NCI-H524 (cell line): Measurements from ENCODE around the gene RHOA.

ENCODE experiments used
- DNase-seq, 2 experiments: peaks; one replicate each; lab custom pipeline; 2025; lab: John Stamatoyannopoulos, UW

RHOA gene

DNA sequence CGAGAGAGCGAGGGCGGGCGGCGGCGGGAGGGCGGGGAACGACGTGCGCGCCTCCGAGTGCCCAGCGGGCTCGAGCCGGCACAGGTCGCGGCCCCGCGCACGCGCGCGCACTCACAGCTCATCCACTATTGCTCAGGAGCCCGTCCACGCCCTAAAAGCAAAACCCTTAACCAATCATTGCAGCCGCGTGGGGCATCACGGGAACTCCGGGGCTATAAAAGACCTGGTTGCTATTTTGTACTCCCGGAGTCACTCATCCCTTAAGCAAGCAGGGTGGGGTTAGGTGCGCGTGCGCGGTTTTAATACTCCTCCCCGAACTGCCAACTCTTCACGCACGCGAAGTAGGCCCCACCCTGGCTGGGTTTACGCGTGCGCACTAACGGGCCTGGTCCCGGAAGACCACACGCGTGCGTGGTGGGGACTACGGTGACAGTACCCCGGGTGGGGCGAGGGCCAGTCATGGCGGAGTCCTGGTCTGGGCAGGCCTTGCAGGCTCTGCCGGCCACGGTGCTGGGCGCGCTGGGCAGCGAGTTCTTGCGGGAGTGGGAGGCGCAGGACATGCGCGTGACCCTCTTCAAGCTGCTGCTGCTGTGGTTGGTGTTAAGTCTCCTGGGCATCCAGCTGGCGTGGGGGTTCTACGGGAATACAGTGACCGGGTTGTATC is at the start of gene RHOA, which contains the start of gene TCTA:
Gene RHOA (minus strand): TSS at position 9 of the 664 bp plus-strand sequence. CDS start 36,387 bp downstream, outside the sequence.
Gene TCTA (plus strand): TSS at position 456 of the 664 bp plus-strand sequence. CDS start 4 bp downstream, at position 460.
- DNase-seq, result peak; percentile 98 to 100

DNA sequence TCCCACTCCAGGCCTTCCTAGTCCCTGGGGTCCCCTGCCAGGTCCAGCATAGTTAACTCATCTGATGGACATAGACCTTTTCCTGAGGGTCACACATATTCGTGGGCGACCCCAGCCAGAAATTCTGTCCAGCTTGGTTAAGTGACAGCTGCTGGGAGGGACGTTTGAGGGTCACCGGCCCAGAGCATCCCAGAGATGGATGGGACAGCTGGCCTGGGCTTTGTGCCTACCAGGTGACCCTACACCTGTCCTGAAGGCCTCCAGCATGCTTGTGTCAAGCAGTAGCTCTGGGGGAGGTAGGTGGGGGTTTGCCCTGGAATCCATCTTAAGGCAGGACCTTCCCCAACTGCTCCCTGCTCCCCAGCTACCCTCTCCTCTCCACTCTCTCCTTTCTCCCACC is 49.2 kb upstream of the RHOA start:
- no peak for DNase-seq

DNA sequence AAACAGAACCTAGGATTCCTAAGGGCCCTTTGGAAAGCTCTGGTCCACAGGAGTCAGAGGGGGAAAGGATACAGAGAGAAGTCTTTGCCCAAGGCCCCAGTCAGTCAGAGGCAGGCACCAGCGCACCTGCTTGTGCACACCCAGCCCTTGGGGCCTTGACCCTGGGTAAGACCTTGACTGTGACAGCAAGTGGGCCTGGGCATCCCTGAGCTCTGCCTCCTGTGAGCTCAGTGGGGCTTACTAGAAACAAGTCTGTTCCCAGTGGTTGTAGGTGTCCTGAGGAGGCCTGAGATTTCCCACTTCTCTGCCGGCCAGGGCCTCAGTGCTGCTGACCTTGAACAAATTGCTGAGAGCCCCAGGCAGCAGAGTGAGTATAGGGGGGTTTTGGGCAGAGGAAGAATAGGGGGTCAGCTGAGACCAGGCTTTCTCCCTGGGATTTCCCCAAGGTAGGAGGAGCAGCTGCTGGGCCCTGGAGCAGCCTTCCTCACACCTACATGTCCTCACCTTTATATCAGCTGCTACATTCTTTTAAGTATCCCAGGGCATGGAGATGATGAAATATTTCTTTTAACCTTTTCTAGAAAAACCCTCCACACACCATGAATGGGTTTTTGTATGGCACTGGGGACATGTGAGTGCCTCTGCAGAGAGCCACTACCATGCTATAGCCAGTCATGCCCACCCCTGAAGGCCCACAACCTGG is 48.6 kb upstream of the RHOA start:
- DNase-seq, result no peak

DNA sequence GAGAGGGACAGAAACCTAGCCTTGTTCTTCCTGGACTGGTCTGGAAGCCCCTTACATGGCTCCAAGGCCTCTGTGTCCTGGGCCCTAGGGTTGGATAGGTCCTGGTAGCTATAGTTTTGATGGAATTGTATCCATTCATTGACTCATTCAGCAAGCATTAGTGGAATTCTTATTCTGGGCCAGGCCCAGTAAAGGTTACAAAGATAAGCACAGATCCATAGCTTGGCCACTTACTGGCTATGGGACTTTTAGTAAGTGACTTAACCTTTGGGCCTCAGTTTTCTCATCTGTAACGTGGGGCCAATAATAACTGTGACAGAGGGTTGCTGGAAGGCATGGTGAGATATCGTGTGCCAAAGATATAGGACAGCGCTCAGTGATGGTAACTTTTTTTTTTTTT is 44.7 kb upstream of the RHOA start:
- DNase-seq, result no peak

DNA sequence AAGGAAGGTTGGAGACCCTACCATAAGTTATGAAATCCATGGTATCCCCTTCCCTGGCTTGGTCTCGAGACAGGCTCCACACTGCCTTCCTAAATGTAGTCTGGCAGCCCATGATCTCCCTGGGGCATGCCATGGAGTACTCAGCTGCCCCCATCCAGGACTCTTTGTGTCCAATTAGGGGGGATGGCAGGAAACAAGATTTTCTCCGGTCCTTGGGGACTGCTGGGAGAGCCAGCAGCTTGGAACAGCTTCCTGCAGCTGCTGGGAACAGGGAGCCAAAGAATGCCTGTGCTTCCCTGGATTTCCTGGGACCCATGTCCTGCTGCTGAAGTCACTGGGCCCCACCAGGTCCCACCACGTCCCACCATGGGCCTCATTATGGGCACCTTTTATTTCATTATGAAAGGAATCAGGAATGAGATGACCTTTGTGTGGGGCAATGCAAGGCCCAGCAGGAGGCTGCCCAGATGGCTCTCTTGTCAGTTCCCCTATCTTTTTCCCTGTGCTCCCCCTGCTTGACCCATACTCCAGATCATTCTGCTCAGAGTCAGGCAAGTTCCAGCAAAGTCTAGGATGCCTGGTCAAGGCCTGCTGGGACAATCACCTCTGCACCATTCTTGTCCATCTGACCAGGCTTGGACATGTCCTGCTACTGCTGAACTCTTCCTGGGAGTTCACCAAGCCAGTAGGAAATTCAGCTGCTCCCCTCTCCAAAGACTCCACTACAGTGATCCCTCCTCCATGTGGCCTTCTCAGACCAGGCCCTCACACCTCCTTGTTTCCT is 43.3 kb upstream of the RHOA start:
- DNase-seq, result no peak

DNA sequence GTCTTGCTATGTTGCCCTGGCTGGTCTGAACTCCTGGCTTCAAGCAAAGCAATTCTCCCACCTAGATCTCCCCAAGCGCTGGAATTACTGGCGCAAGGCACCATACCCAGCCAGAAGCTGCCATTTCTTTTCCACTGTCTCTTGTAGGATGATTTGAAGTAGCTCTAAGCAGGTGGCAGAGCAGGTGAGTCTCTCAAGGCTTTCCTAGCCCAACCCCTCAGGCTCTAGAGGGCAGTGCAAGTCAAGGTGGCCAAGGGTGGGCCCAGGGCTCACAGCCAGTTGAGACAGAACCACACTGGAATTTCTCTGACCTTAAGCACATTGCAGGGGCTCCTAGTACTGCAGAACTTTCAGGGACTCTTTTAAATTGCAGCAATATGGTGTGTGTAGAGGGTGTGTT is 42.7 kb upstream of the RHOA start:
- peak in 1 of 2 experiments; percentile 40 for DNase-seq

DNA sequence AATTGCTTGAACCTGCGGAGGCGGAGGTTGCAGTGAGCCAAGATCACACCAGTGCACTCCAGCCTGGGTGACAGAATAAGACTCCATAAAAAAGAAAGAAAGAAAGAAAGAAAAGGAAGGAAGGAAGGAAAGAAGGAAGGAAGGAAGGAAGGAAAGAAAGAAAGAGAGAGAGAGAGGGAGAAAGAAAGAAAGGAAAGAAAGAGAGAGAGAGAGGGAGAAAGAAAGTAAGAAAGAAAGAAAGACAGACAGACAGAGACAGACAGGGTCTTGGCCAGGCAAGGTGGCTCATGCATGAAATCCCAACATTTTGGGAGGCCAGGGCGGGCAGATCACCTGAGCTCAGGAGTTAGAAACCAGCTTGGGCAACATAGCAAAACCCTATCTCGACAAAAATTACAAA is 41.8 kb upstream of the RHOA start:
- DNase-seq, result no peak

DNA sequence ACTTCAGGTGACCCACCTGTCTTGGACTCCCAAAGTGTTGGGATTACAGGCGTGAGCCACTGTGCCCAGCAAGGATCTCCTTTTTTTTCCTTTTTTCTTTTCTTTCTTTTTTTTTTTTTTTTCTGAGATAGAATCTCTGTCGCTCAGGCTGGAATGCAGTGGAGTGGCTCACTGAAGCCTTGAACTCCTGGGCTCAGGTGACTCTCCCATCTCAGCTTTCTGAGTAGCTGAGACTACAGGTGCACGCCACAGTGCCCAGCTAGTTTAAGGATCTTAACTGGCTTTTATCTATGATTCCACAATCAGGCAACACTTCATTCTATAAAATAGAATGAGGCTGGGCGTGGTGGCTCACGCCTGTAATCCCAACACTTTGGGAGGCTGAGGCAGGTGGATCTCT is 33.6 kb upstream of the RHOA start:
- no peak for DNase-seq

DNA sequence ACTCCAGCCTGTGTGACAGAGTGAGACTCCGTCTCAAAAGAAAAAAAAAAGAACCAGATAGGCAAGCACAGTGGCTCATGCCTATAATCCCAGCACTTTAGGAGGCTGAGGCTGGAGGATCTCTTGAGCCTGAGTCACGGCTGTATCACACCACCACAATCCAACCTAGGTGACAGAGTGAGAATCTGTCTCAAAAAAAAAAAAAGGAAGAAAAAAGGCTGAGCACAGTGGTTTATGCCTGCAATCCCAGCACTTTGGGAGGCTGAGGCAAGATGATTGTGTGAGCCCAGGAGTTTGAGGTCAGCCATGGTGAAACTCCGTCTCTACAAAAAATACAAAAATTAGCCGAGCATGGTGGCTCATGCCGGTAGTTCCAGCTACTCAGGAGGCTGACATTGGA is 23.0 kb upstream of the RHOA start:
- DNase-seq, result no peak

DNA sequence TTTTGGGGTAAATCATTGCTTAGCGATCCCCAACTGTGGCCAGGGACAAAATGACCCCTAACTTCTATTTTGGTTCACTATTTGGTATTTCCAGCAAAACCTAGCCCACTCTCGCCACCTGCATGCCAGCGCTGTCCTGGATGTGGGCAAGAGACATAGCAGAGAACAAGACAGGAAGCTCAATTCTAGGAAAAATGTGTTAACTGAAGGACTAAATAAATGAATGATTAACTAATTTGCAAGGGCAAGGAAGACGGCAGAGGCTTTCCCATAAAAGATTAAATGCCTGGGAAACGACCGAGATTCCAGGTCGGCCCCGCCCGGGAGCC is 16.9 kb upstream of the RHOA start:
- DNase-seq, result no peak

DNA sequence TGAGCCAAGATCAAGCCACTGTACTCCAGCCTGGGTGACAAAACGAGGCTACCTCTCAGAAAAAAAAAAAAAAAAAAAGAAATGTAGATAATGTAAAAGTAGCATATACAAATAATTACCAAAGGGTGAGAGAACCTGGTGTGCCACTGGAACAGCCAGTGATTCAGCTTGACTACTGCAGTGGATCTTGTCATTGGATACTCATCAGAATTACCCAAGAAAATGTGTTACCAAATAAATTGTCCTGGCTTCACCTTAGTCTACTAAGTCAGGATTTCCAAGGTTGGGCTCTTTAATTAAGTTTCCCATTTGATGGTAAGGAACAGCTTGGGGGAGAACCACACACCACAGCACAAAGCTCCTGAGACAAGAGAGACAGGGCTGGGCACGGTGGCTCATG is 15.8 kb upstream of the RHOA start:
- no peak for DNase-seq

DNA sequence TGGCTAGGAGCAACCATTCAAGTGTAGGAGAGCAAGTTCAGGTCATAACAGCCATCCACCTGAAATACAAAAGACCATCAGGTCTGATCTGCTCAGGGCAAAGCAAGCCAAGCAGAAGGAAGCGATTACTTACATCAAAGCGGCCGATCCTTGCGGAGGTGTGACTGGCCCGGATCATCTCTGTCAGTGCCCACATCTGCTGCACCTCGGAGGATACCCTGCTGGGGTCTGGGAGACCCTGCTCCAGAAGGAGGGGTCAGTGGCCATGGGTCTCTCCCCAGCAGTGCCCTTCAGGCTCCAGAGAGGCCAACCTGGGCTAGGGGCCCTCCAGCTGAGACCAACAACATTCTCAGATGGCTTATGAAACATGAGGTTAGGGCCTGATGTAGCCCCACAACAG is 13.0 kb upstream of the RHOA start:
- DNase-seq, result no peak

DNA sequence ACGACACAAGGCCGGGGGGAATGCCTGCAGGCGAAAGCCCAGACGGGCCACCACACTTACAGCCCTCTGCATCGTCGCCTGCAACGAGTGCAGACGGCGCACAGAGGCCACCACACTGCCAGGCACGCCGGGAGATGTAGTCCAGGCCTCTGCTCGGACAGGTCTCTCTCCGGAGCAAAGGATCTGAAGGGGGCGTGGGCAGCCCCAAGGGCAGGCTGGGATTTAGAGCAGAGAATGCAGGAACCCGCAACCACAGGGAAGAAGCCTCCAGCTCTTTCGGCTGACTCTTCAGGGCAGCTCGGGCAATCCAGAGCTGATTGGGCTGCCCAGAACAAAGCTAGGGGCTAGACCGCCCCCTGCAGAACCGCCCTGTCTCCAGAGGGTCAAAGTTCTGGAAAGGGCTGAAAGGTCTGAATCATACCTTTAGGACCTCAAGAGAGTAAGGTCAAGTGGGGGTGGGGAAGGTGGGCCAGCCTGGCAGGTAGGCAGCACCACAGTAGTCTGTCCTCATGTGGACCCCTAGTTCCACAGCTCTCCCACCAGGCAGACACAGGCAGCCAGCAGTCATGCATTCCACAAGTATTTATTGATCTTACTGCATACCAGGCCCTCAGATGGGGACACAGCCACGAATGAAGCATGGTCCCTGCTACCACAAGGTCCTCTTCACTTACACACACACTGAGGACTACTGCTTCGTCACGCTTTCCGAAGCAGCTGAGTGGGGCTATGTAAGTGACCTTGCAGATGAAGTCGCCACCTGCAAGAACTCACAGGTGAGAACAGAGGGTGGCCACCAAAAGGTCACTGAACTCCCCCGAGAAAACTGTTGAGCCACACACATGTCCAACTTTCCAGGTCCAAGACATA is 10.8 kb upstream of the RHOA start, which contains the start of gene AMT:
Gene AMT (minus strand): TSS at position 95 of the 870 bp plus-strand sequence. CDS start 23 bp downstream, at position 72.
- no peak for DNase-seq

DNA sequence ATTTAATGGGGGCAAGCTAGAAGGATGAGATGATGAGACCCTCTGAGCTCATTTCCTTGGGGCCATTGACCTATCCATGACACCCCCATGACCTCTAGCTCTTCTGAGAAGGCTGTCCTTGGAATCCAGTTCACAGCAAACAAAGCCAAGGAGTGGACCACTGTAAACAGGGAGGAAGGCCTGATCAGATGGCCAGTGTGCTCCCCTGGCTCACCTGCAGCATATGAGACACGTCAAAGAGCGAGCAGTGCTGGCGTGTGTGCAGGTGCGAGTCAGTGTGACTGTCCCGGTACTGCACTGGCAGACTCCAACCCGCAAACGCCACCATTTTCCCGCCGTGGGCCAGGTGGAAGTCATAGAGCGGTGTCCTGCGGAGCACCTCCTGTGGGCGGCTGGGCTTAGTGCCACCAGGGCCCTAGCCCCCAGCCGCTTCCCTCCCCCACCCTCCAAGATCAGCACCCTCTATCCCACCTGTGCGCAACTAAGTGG is 10.2 kb upstream of the RHOA start:
- no peak for DNase-seq

DNA sequence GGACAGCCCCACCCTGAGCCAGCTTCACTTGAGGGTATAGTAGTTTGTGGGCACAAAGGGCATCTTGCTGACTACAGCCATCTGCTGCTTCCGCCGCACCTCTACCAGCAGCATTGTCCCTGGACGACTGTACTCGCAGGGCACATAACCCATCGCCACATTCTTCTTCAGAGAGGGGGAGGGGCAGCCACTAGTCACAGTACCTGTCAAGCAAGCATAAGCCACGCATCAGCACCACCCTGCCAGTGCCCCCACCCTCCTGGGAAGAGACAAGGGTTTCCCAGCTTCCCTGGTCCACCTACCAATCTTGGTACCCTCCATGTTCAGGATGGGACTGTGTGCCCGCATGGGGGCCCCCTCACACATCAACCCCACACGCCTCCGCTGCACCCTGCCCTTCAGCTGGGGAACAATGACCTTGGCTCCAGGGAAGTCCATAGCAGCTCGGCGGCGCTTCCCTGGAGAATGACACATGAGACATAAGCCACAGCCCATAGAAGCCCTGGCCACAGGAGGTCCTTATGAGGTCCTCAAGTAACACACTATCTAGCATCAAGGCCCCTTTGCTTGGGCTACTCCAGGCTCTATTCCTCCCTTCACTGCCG is 5.8 kb upstream of the RHOA start:
- no peak for DNase-seq

DNA sequence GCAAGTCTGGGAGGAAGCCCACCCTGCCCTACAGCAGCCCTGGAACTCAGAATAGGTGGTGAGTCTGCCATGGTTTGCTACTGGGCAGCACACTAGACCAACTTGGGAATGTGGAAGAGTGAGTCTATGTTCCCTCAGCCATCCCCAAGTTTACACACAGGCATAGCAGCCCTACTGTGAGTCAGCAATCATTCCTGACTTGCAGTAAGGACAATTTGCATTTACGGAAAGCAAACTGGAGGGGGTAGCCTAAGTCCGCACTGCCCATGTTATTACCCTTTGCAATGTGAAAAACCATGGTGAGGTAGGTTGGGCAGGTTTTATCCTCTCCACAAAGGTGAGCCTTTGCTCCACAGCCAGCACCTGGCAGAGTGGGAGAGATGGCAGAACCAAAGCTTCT is 5.1 kb upstream of the RHOA start:
- DNase-seq, result no peak

DNA sequence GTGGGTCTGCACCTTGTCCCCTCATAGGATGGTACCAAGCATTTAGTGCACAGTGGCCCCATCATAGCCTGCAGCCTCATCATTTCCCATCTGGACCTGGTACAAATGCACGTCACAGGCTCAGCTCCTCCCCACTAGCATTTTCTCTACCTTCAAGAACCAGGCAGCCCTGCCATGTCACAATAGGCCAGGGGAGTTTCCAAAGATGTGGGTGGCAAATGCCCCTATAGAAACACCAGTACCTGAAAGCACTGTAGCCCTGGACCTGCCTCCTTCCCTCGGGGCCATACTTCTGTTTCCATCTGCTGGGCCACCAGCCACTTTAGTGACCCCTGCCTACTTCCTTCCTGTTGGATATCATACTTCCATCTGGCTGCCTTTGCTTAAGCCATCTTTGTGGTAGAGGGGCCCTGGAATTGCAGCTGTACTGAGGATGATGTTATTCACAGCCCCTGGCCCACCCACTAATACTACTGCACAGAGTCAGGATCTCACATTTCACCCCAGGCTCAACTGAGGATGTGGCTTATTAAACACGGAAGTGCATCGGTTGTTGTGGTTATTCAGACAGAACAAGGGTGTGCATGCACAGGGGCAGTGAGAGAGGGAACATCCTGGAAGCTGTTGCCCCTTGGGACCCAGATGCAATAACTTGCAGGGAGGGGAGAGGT is 4.3 kb upstream of the RHOA start:
- DNase-seq, result no peak

DNA sequence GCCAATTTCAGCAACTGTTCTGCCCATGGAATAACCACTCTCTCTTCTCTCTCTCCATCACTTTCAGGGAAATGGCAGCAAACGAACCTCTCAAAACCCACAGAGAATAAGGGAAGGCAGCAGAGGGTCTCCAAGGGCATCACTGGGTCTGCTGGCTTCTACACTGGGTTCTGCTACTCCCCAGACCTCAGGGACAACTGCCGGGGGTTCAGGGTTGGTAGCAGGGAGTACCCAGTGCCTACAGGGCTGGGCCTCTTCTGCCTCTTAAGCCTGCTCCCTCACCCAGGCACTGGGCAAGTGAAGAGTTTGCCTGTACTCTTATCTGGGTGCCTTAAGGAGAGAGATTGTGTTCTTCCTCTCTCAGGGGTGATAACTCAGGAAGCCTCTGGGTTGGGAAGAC is 3.0 kb upstream of the RHOA start:
- DNase-seq, result no peak

DNA sequence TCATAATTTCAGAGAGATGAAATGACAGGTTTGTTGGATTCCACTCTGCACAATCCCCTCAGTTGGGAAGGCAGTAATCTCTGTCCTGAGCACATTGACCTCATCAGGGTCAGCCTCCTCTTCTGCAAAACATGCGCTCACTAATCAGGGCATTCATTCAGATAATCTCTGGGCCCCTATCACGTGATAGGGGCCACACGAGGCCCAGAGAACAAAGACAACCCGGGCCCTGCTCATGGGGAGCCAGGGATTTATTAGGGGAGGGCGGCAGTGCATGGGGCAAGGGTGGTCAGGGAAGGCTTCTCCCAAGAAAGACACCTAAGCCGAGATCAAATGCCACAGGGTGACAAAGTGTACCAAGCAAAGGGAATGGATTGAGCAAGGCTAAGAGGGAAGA is 1.6 kb upstream of the RHOA start:
- no peak for DNase-seq

DNA sequence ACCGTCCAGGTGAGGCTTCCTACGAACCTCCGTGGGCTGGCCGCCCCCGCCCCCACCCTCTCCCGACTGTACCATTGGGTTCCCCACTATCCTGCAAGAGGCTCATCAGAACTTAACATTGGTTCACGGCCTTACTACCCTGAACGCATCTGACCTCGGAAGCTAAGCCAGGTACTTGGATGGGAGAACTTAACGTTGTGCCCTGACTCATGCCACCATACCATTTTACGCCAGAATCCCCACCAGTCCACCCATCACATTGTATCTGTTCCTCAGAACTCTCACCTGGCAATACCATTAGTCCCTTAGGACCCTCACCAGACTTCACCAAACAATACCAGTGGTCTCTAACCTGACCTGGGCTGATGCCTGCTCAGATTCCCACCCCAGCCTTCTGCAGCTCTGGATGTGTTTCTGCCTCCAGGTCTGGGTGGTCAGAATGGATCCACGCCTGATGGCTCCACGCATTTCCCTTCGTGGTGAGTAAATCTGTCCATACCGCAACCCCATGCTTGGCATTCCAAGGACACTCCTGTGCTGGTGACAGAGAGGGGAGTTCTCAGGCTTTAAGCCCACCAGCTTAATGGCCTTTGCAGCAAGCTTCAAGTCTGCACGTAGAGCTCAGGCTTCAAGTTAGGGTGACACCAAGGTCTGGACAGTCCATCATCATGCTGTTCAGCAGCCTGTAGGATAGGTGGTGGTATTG is 1.0 kb upstream of the RHOA start:
- DNase-seq, result no peak
